ENCODE results near the gene RPL37. TPM values are rescaled to one million over a fixed set of nuclear protein-coding genes. Genes with fewer than 3 reads are reported as not detected.
A peak's percentile ranks its signal among the peaks of the same experiment; 100 is the strongest.

Gene RPL37
- total and polyA plus RNA-seq, 9 of the 15 experiments (the other 6 are each of a cell fraction or from before 2014, with no cell fraction given) = 2,342 to 7,963 (median 4,091) TPM

- no peak for TF ChIP-seq ZNF445 (CRISPR knock-in tag; IDR thresholded peaks at IDR 0.05; ENCODE audit: low read depth)
- no peak for TF ChIP-seq RAD21 (CRISPR knock-in tag; conservative IDR thresholded peaks at IDR 0.05 in 1 of 2, IDR thresholded peaks at IDR 0.05 in 1 of 2)
- TF ChIP-seq PREB (CRISPR knock-in tag; IDR thresholded peaks at IDR 0.05) = no peak
- TF ChIP-seq ZNF311 (CRISPR knock-in tag; IDR thresholded peaks at IDR 0.05) = no peak
- TF ChIP-seq SIN3A (IDR thresholded peaks at IDR 0.05; ENCODE audit: borderline replicate concordance in 2 of 2, control insufficient read depth in 1 of 2, low read depth in 2 of 2, low read length in 2 of 2) = no peak
- TF ChIP-seq ZNF133 (CRISPR knock-in tag; IDR thresholded peaks at IDR 0.05) = no peak
- no peak for TF ChIP-seq JUNB (CRISPR knock-in tag; conservative IDR thresholded peaks at IDR 0.05)
- no peak for TF ChIP-seq YY1 (IDR thresholded peaks at IDR 0.05; ENCODE audit: borderline replicate concordance in 1 of 3, control insufficient read depth in 1 of 3, extremely low read depth in 1 of 3, insufficient read depth in 3 of 3, insufficient read length in 1 of 3, insufficient replicate concordance in 2 of 3, low read depth in 1 of 3, low read length in 2 of 3)
- TF ChIP-seq KDM1A (IDR thresholded peaks at IDR 0.05) = peak in 1 of 2 experiments; percentile 36; a peak in 1 of 4 replicates
- TF ChIP-seq ERF (CRISPR knock-in tag; IDR thresholded peaks at IDR 0.05) = peak; percentile 17; the same call in 1 of the 2 replicates
- no peak for TF ChIP-seq PHF20 (IDR thresholded peaks at IDR 0.05; ENCODE audit: partially characterized antibody)
- TF ChIP-seq HSF4 (CRISPR knock-in tag; IDR thresholded peaks at IDR 0.05; ENCODE audit: borderline replicate concordance) = no peak
- no peak for TF ChIP-seq NELFE (IDR thresholded peaks at IDR 0.05; ENCODE audit: insufficient read depth, insufficient read length)
- no peak for TF ChIP-seq DIDO1 (tag; IDR thresholded peaks at IDR 0.05; ENCODE audit: low read depth)
- TF ChIP-seq, protein P1, sequence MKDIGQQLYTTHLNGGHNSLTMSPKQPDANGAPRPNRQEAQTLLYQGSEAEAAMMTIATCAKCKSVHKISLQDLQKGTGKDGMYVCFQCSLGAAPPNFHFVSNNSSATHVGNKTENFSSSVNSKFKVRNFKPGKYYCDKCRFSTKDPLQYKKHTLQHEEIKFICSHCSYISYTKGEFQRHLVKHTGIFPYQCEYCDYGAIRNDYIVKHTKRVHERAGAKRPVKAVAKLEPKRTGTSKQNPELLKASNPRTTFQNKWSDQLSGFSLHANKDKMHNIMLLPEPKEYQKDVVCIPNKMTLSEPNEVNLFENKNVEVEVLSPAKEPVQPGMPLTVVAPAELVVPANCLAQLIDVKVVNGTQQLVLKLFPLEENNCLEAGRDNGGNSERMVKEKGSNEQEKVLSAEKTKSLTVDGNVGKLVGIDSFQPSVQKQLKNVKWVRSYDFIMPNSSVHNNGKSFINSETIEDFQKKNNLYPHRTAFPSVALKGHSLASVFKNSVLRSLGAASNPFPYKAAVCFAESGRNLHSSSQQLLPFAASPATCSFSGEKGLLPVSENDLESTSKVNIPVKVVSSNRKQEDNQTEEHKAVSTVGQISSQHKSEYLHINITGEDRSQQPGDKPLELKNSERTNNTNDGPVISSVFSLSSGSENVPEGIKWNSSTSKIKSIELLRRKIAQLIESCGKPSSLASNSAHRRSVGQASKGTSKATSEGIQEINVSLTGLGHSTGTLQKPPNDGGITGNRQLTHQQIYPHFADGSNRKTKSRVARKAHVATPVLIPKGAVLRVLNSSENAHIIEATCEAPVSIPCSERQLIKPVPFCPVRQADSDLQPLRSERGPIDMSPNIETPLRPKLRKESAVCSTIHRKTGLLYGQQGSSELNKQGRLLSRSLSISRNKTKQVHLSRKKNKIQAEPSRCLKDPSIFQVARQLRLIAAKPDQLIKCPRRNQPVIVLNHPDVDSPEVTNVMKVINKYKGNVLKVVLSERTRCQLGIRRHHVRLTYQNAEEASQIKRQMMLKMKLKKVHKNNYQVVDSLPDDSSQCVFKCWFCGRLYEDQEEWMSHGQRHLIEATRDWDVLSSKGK (CRISPR knock-in tag; IDR thresholded peaks at IDR 0.05) = no peak
- TF ChIP-seq ELF2 (CRISPR knock-in tag; IDR thresholded peaks at IDR 0.05) = no peak
- TF ChIP-seq TCF7L2 (IDR thresholded peaks at IDR 0.05; ENCODE audit: low read depth, low read length) = no peak
- TF ChIP-seq, protein P2, sequence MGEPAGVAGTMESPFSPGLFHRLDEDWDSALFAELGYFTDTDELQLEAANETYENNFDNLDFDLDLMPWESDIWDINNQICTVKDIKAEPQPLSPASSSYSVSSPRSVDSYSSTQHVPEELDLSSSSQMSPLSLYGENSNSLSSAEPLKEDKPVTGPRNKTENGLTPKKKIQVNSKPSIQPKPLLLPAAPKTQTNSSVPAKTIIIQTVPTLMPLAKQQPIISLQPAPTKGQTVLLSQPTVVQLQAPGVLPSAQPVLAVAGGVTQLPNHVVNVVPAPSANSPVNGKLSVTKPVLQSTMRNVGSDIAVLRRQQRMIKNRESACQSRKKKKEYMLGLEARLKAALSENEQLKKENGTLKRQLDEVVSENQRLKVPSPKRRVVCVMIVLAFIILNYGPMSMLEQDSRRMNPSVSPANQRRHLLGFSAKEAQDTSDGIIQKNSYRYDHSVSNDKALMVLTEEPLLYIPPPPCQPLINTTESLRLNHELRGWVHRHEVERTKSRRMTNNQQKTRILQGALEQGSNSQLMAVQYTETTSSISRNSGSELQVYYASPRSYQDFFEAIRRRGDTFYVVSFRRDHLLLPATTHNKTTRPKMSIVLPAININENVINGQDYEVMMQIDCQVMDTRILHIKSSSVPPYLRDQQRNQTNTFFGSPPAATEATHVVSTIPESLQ (CRISPR knock-in tag; IDR thresholded peaks at IDR 0.05) = no peak
- TF ChIP-seq ZNF785 (CRISPR knock-in tag; IDR thresholded peaks at IDR 0.05) = no peak
- no peak for TF ChIP-seq NUFIP1 (IDR thresholded peaks at IDR 0.05; ENCODE audit: partially characterized antibody)
Measured at GRCh38 chr5:40828690-40829661, 6.0 kb downstream of the RPL37 start (continued).
